IPS-20b (cell line): Measurements from ENCODE around the gene LRRC42.
A peak's percentile ranks its signal among the peaks of the same experiment; 100 is the strongest.
"Not testable (repeated sequence)": the region's sequence is repeated elsewhere in the genome, so short reads cannot be mapped to it uniquely, and the experiment has no call there.

Source experiments
- H3K27ac ChIP-seq: one replicate; pipeline ENCODE4 v1.5.1; 2013; ENCODE audit warnings: low read length
- H3K27me3 ChIP-seq: 2 replicates; pipeline ENCODE4 v1.6.1; 2013; ENCODE audit warnings: mild to moderate bottlenecking, low read length, inconsistent platforms; ENCODE audit not compliant: insufficient read depth
- H3K36me3 ChIP-seq: 2 replicates; pipeline ENCODE4 v1.6.1; 2013; ENCODE audit warnings: low read depth, mild to moderate bottlenecking, inconsistent platforms, low read length, moderate library complexity; ENCODE audit not compliant: insufficient read depth
- H3K4me1 ChIP-seq: 2 replicates; pipeline ENCODE4 v1.6.1; 2013; ENCODE audit warnings: mild to moderate bottlenecking, control low read depth, inconsistent platforms, low read length, moderate library complexity; ENCODE audit not compliant: insufficient read depth
- H3K4me3 ChIP-seq: 2 replicates; pipeline ENCODE4 v1.5.1; 2013; ENCODE audit warnings: mild to moderate bottlenecking, low read length, inconsistent platforms
- H3K9ac ChIP-seq: 2 replicates; pipeline ENCODE4 v1.6.1; 2013; ENCODE audit warnings: low read depth, mild to moderate bottlenecking, inconsistent platforms, low read length, moderate library complexity
- H3K9me3 ChIP-seq: 2 replicates; pipeline ENCODE4 v1.6.1; 2013; ENCODE audit warnings: mild to moderate bottlenecking, low read depth, low read length, inconsistent platforms; ENCODE audit not compliant: insufficient read depth

The LRRC42 gene

GRCh38 chr1:53957194-53957818 is 11.2 kb downstream of the LRRC42 start:
- peaks cover 74% of the 10 kb centered on the region for H3K36me3 ChIP-seq
- no peaks in the 10 kb centered on the region for H3K27me3 ChIP-seq
- H3K4me3 ChIP-seq = no peak overlapping the region
- H3K9me3 ChIP-seq = no peaks in the 10 kb centered on the region
- 0 out of 2 replicates have a peak overlapping the region, but pooled peaks have one; percentile 11 for H3K9ac ChIP-seq
- no peak overlapping the region for H3K27ac ChIP-seq
- peaks cover 19% of the 10 kb centered on the region; the same call in 1 of the 2 replicates for H3K4me1 ChIP-seq

- H3K27me3 ChIP-seq = no peaks in the 10 kb centered on the region
- no peak overlapping the region for H3K4me3 ChIP-seq
- peaks cover 24% of the 10 kb centered on the region for H3K4me1 ChIP-seq
- peaks cover 77% of the 10 kb centered on the region for H3K36me3 ChIP-seq
- no peak overlapping the region for H3K9ac ChIP-seq
- no peak overlapping the region for H3K27ac ChIP-seq
- H3K9me3 ChIP-seq = no peaks in the 10 kb centered on the region
Observed at GRCh38 chr1:53959664-53960250, 13.6 kb downstream of the LRRC42 start.

- peaks cover 12% of the 10 kb centered on the region for H3K4me1 ChIP-seq
- no peaks in the 10 kb centered on the region for H3K9me3 ChIP-seq
- H3K36me3 ChIP-seq = peaks cover 78% of the 10 kb centered on the region
- no peak overlapping the region for H3K27ac ChIP-seq
- no peak overlapping the region for H3K4me3 ChIP-seq
- H3K27me3 ChIP-seq = no peaks in the 10 kb centered on the region
- H3K9ac ChIP-seq = no peak overlapping the region
Observed at GRCh38 chr1:53962395-53962794, 16.2 kb downstream of the LRRC42 start.

GRCh38 chr1:53963460-53963859 is 17.3 kb downstream of the LRRC42 start:
- Histone ChIP-seq H3K9me3 (no peaks in the 10 kb centered on the region), H3K4me3 (no peak overlapping the region), H3K9ac (no peak overlapping the region), H3K36me3 (peaks cover 80% of the 10 kb centered on the region), H3K27me3 (no peaks in the 10 kb centered on the region), H3K27ac (no peak overlapping the region), H3K4me1 (peaks cover 6% of the 10 kb centered on the region; the same call in 1 of the 2 replicates)

GRCh38 chr1:53964109-53964508 is 18.0 kb downstream of the LRRC42 start:
- no peaks in the 10 kb centered on the region for H3K9me3 ChIP-seq
- H3K9ac ChIP-seq = 0 out of 2 replicates have a peak overlapping the region, but pooled peaks have one; percentile 21
- peak overlapping the region; percentile 36 for H3K27ac ChIP-seq
- H3K36me3 ChIP-seq = peaks cover 85% of the 10 kb centered on the region
- H3K4me3 ChIP-seq = no peak overlapping the region
- H3K4me1 ChIP-seq = peaks cover 6% of the 10 kb centered on the region; the same call in 1 of the 2 replicates
- no peaks in the 10 kb centered on the region for H3K27me3 ChIP-seq

- Histone ChIP-seq H3K4me3 (no peak overlapping the region), H3K36me3 (peaks cover 76% of the 10 kb centered on the region), H3K4me1 (peaks cover 6% of the 10 kb centered on the region; the same call in 1 of the 2 replicates), H3K27ac (no peak overlapping the region), H3K27me3 (no peaks in the 10 kb centered on the region), H3K9ac (no peak overlapping the region), H3K9me3 (no peaks in the 10 kb centered on the region)
Observed at GRCh38 chr1:53966794-53967193, 20.6 kb downstream of the LRRC42 start.

- Histone ChIP-seq H3K9me3 (no peaks in the 10 kb centered on the region), H3K27me3 (no peaks in the 10 kb centered on the region), H3K4me3 (no peak overlapping the region), H3K9ac (no peak overlapping the region), H3K4me1 (peaks cover 6% of the 10 kb centered on the region; the same call in 1 of the 2 replicates), H3K36me3 (peaks cover 69% of the 10 kb centered on the region), H3K27ac (no peak overlapping the region)
Observed at GRCh38 chr1:53967409-53968124, 21.4 kb downstream of the LRRC42 start.

- Histone ChIP-seq H3K4me3 (no peak overlapping the region), H3K9ac (no peak overlapping the region), H3K36me3 (peaks cover 63% of the 10 kb centered on the region), H3K27me3 (no peaks in the 10 kb centered on the region), H3K4me1 (peaks cover 6% of the 10 kb centered on the region; the same call in 1 of the 2 replicates), H3K27ac (no peak overlapping the region), H3K9me3 (no peaks in the 10 kb centered on the region)
Observed at GRCh38 chr1:53968125-53968513, 22.0 kb downstream of the LRRC42 start.

GRCh38 chr1:53969323-53969722 is 23.2 kb downstream of the LRRC42 start:
- H3K27me3 ChIP-seq, H3K27ac ChIP-seq, H3K9ac ChIP-seq, H3K4me3 ChIP-seq, H3K9me3 ChIP-seq, H3K4me1 ChIP-seq: not testable (repeated sequence)
- peaks cover 56% of the 10 kb centered on the region for H3K36me3 ChIP-seq

- H3K4me3 ChIP-seq = no peak overlapping the region
- no peak overlapping the region for H3K9ac ChIP-seq
- H3K9me3 ChIP-seq = no peaks in the 10 kb centered on the region
- H3K4me1 ChIP-seq = no peaks in the 10 kb centered on the region
- H3K27me3 ChIP-seq = no peaks in the 10 kb centered on the region
- peaks cover 41% of the 10 kb centered on the region for H3K36me3 ChIP-seq
- H3K27ac ChIP-seq = no peak overlapping the region
Observed at GRCh38 chr1:53971718-53972117, 25.6 kb downstream of the LRRC42 start.

GRCh38 chr1:53975861-53976260 is 29.7 kb downstream of the LRRC42 start:
- Histone ChIP-seq H3K4me1 (no peaks in the 10 kb centered on the region), H3K9me3 (no peaks in the 10 kb centered on the region)

More at GRCh38 chr1:53975861-53976260, 29.7 kb downstream of the LRRC42 start:
- Histone ChIP-seq H3K27ac (no peak overlapping the region), H3K9ac (no peak overlapping the region), H3K36me3 (peaks cover 4% of the 10 kb centered on the region; the same call in 1 of the 2 replicates), H3K27me3 (no peaks in the 10 kb centered on the region), H3K4me3 (no peak overlapping the region)
